ES-I3 (cell line): ENCODE results near the gene DLK2.

Source experiments
- H3K36me3 ChIP-seq: 2 replicates; pipeline ENCODE4 v1.6.1; 2013; ENCODE audit warnings: mild to moderate bottlenecking, low read length, control low read depth, moderate library complexity; ENCODE audit not compliant: insufficient read depth
- H3K4me1 ChIP-seq: 2 replicates; pipeline ENCODE4 v1.6.1; 2013; ENCODE audit warnings: mild to moderate bottlenecking, control low read depth, low read length; ENCODE audit not compliant: insufficient read depth
- H3K9ac ChIP-seq: 2 replicates; pipeline ENCODE4 v1.6.1; 2013; ENCODE audit warnings: low read depth, mild to moderate bottlenecking, low read length, moderate library complexity
- H3K9me3 ChIP-seq: 2 replicates; pipeline ENCODE4 v1.6.1; 2013; ENCODE audit warnings: mild to moderate bottlenecking, low read length, moderate library complexity; ENCODE audit not compliant: control insufficient read depth, insufficient read depth

DLK2 gene

GRCh38 chr6:43454290-43454695, 1.1 kb downstream of the DLK2 start:
- peak overlapping the region; percentile 52; the same call in 1 of the 2 replicates for H3K9ac ChIP-seq

GRCh38 chr6:43453831-43454230, 1.5 kb downstream of the DLK2 start:
- H3K9ac ChIP-seq: no peak overlapping the region
- H3K36me3 ChIP-seq: no peaks in the 10 kb centered on the region; the same call in 1 of the 2 replicates
- no peaks in the 10 kb centered on the region for H3K4me1 ChIP-seq
- no peaks in the 10 kb centered on the region for H3K9me3 ChIP-seq

More at GRCh38 chr6:43454290-43454695, 1.1 kb downstream of the DLK2 start:
- no peaks in the 10 kb centered on the region for H3K4me1 ChIP-seq
- no peaks in the 10 kb centered on the region for H3K9me3 ChIP-seq
- no peaks in the 10 kb centered on the region; the same call in 1 of the 2 replicates for H3K36me3 ChIP-seq

GRCh38 chr6:43452896-43453295, 2.5 kb downstream of the DLK2 start:
- Histone ChIP-seq H3K4me1 (no peaks in the 10 kb centered on the region), H3K36me3 (no peaks in the 10 kb centered on the region; the same call in 1 of the 2 replicates), H3K9ac (no peak overlapping the region), H3K9me3 (no peaks in the 10 kb centered on the region)

GRCh38 chr6:43451939-43452338, 3.4 kb downstream of the DLK2 start:
- Histone ChIP-seq H3K36me3 (no peaks in the 10 kb centered on the region; the same call in 1 of the 2 replicates), H3K4me1 (no peaks in the 10 kb centered on the region), H3K9ac (no peak overlapping the region), H3K9me3 (no peaks in the 10 kb centered on the region)

- H3K9ac ChIP-seq: no peak overlapping the region
- no peaks in the 10 kb centered on the region for H3K4me1 ChIP-seq
- no peaks in the 10 kb centered on the region; the same call in 1 of the 2 replicates for H3K36me3 ChIP-seq
- H3K9me3 ChIP-seq: no peaks in the 10 kb centered on the region
These were observed 4.0 kb downstream of the DLK2 start for GRCh38 chr6:43451348-43451747.

GRCh38 chr6:43450699-43451131, 4.6 kb downstream of the DLK2 start:
- no peak overlapping the region for H3K9ac ChIP-seq
- no peaks in the 10 kb centered on the region for H3K4me1 ChIP-seq
- no peaks in the 10 kb centered on the region for H3K9me3 ChIP-seq
- H3K36me3 ChIP-seq: no peaks in the 10 kb centered on the region; the same call in 1 of the 2 replicates

GRCh38 chr6:43448916-43449315, 6.4 kb downstream of the DLK2 start:
- H3K9ac ChIP-seq: no peak overlapping the region
- H3K36me3 ChIP-seq: no peaks in the 10 kb centered on the region; the same call in 1 of the 2 replicates
- H3K4me1 ChIP-seq: no peaks in the 10 kb centered on the region
- H3K9me3 ChIP-seq: no peaks in the 10 kb centered on the region

- H3K9ac ChIP-seq: no peak overlapping the region
- H3K4me1 ChIP-seq: no peaks in the 10 kb centered on the region
- H3K9me3 ChIP-seq: no peaks in the 10 kb centered on the region
- no peaks in the 10 kb centered on the region; the same call in 1 of the 2 replicates for H3K36me3 ChIP-seq
These were observed 7.7 kb downstream of the DLK2 start for GRCh38 chr6:43447604-43448003.

GRCh38 chr6:43445576-43445975, 9.8 kb downstream of the DLK2 start:
- H3K4me1 ChIP-seq: no peaks in the 10 kb centered on the region
- H3K36me3 ChIP-seq: no peaks in the 10 kb centered on the region; the same call in 1 of the 2 replicates
- no peak overlapping the region for H3K9ac ChIP-seq

GRCh38 chr6:43444582-43444981, 10.8 kb downstream of the DLK2 start:
- Histone ChIP-seq H3K36me3 (no peaks in the 10 kb centered on the region), H3K9ac (no peak overlapping the region), H3K4me1 (no peaks in the 10 kb centered on the region), H3K9me3 (no peaks in the 10 kb centered on the region)

More at GRCh38 chr6:43445576-43445975, 9.8 kb downstream of the DLK2 start:
- no peaks in the 10 kb centered on the region for H3K9me3 ChIP-seq

- no peaks in the 10 kb centered on the region for H3K9me3 ChIP-seq
- no peaks in the 10 kb centered on the region for H3K4me1 ChIP-seq
- no peak overlapping the region for H3K9ac ChIP-seq
- no peaks in the 10 kb centered on the region for H3K36me3 ChIP-seq
These were observed 11.3 kb downstream of the DLK2 start for GRCh38 chr6:43444036-43444435.

- H3K36me3 ChIP-seq: no peaks in the 10 kb centered on the region
- H3K9ac ChIP-seq: no peak overlapping the region
These were observed 12.4 kb downstream of the DLK2 start for GRCh38 chr6:43442935-43443334.

GRCh38 chr6:43437700-43438099, 17.6 kb downstream of the DLK2 start:
- H3K4me1 ChIP-seq: peaks cover 6% of the 10 kb centered on the region; the same call in 1 of the 2 replicates
- H3K36me3 ChIP-seq: no peaks in the 10 kb centered on the region
- H3K9ac ChIP-seq: no peak overlapping the region
- H3K9me3 ChIP-seq: no peaks in the 10 kb centered on the region

More at GRCh38 chr6:43442935-43443334, 12.4 kb downstream of the DLK2 start:
- no peaks in the 10 kb centered on the region for H3K4me1 ChIP-seq
- H3K9me3 ChIP-seq: no peaks in the 10 kb centered on the region

GRCh38 chr6:43436577-43437282, 18.6 kb downstream of the DLK2 start:
- peaks cover 6% of the 10 kb centered on the region; the same call in 1 of the 2 replicates for H3K4me1 ChIP-seq
- no peaks in the 10 kb centered on the region for H3K9me3 ChIP-seq
- H3K36me3 ChIP-seq: no peaks in the 10 kb centered on the region
- no peak overlapping the region for H3K9ac ChIP-seq
